ENCODE results near the gene ZNF865. TPM values are rescaled to one million over a fixed set of nuclear protein-coding genes. Genes with fewer than 3 reads are reported as not detected.

ZNF865 gene
- total RNA-seq, 1 donor from 2014 or later, result 16.1 TPM

DNA sequence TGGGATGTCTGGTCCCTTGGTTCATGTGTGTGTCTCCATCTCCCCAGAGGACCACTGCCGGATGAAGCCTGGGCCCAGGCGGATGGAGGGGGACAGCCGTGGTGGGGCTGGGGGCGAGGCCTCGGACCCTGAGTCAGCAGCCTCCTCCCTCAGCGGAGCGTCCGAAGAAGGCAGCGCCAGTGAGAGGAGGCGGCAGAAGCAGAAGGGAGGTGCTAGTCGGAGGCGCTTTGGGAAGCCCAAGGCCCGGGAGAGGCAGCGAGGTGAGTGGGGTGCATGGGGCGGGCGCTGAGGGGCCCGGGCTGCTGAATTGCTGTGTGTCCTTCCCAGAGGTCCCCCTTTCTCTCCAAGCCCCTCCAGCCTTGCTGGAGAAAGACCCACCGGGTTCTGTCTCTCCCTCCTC, 45.8 kb downstream of the ZNF865 start:
- peaks cover 3% of the 10 kb centered on the region for H3K36me3 Mint-ChIP-seq (ENCODE audit: low read depth)
- no peaks in the 10 kb centered on the region for H3K27me3 Mint-ChIP-seq (ENCODE audit: low read depth)
- H3K4me1 Mint-ChIP-seq (ENCODE audit: low read depth), result peaks cover 42% of the 10 kb centered on the region
- H3K9me3 Mint-ChIP-seq (ENCODE audit: low read depth), result no peaks in the 10 kb centered on the region
- TF ChIP-seq, protein P1, sequence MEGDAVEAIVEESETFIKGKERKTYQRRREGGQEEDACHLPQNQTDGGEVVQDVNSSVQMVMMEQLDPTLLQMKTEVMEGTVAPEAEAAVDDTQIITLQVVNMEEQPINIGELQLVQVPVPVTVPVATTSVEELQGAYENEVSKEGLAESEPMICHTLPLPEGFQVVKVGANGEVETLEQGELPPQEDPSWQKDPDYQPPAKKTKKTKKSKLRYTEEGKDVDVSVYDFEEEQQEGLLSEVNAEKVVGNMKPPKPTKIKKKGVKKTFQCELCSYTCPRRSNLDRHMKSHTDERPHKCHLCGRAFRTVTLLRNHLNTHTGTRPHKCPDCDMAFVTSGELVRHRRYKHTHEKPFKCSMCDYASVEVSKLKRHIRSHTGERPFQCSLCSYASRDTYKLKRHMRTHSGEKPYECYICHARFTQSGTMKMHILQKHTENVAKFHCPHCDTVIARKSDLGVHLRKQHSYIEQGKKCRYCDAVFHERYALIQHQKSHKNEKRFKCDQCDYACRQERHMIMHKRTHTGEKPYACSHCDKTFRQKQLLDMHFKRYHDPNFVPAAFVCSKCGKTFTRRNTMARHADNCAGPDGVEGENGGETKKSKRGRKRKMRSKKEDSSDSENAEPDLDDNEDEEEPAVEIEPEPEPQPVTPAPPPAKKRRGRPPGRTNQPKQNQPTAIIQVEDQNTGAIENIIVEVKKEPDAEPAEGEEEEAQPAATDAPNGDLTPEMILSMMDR (IDR thresholded peaks at IDR 0.05), result no peak
- DNase-seq (ENCODE audit: low spot score), result peak; percentile 83
- no peak overlapping the region for H3K27ac Mint-ChIP-seq (ENCODE audit: unreplicated experiment)
- H3K4me3 Mint-ChIP-seq (ENCODE audit: unreplicated experiment), result no peak overlapping the region

DNA sequence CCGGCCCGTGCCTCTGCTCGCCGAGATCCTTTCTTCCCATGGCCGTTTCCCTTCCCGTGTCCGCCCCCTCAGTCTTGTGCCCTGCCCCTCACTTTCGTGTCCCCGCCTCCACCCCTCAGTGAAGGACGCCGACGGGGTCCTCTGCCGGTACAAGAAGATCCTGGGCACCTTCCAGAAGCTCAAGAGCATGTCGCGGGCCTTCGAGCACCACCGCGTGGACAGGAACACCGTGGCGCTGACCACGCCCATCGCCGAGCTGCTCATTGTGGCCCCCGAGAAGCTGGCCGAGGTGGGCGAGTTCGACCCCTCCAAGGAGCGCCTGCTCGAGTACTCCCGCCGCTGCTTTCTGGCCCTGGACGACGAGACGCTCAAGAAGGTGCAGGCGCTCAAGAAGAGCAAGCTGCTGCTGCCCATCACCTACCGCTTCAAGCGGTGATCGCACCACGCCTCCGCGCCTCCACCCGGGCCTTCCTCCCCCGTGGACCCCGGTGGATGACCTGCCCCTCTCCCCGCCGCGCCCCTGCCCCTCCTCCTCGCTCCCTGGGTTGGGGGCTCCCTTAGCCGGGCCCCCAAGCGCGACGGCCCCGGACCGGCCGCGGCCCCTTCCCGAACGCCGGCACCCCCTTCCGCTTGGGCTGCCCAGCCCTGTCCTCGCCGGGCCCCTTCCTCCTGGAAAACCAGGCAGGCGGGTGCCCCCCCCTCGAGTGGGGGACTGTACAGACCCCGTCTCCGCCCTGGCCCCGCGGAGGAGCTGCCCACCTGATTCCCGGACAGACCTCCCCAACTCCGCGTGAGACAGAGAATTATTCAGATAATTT, 47.1 kb downstream of the ZNF865 start:
- H3K9me3 Mint-ChIP-seq (ENCODE audit: low read depth), result no peaks in the 10 kb centered on the region
- no peak overlapping the region for H3K27ac Mint-ChIP-seq (ENCODE audit: unreplicated experiment)
- peaks cover 3% of the 10 kb centered on the region for H3K36me3 Mint-ChIP-seq (ENCODE audit: low read depth)
- H3K27me3 Mint-ChIP-seq (ENCODE audit: low read depth), result no peaks in the 10 kb centered on the region
- no peak overlapping the region for H3K4me3 Mint-ChIP-seq (ENCODE audit: unreplicated experiment)
- TF ChIP-seq, protein P1 (IDR thresholded peaks at IDR 0.05), result no peak
- peak; percentile 94 for DNase-seq (ENCODE audit: low spot score)
- peaks cover 47% of the 10 kb centered on the region for H3K4me1 Mint-ChIP-seq (ENCODE audit: low read depth)

DNA sequence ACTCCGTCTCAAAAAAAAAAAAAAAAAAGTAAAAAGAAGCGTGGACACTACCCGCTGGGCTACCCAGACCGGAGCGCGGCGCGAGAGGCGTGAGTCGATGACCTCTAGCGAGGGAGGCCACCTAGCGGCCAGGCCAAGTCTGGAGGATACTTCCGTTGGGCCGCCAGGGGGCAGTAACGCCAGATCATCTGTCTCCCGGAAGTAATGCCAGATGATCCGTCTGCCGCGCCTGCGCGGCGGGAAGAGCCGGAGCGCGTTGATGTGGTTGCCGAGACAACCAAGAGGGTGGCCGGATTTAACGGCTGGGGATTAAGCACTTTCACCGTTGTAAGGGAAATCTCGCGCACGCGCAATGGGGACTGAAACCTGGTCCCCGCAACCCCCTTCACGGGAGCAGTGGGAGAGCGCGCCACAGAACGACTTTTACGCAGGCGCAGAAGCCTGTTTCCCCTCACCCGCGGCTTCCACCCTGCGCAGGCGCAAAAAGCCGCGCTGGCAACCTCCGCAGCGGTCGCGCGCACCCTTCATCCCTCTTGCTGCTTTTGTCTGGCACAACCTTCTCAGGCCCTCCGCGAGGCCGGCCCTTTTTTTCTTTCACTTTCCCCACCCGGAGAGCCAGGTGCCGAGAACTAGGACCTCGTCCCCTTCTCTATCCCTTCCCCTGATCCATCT, 48.3 kb downstream of the ZNF865 start:
- Mint-ChIP-seq H3K9me3 (ENCODE audit: low read depth) (no peaks in the 10 kb centered on the region), H3K27ac (ENCODE audit: unreplicated experiment) (peak overlapping the region; percentile 100), H3K27me3 (ENCODE audit: low read depth) (no peaks in the 10 kb centered on the region), H3K4me1 (ENCODE audit: low read depth) (peaks cover 52% of the 10 kb centered on the region), H3K36me3 (ENCODE audit: low read depth) (peaks cover 3% of the 10 kb centered on the region), H3K4me3 (ENCODE audit: unreplicated experiment) (peak overlapping the region; percentile 99)
- TF ChIP-seq, protein P1 (IDR thresholded peaks at IDR 0.05), result peak; percentile 100
- DNase-seq (ENCODE audit: low spot score), result peak; percentile 99

DNA sequence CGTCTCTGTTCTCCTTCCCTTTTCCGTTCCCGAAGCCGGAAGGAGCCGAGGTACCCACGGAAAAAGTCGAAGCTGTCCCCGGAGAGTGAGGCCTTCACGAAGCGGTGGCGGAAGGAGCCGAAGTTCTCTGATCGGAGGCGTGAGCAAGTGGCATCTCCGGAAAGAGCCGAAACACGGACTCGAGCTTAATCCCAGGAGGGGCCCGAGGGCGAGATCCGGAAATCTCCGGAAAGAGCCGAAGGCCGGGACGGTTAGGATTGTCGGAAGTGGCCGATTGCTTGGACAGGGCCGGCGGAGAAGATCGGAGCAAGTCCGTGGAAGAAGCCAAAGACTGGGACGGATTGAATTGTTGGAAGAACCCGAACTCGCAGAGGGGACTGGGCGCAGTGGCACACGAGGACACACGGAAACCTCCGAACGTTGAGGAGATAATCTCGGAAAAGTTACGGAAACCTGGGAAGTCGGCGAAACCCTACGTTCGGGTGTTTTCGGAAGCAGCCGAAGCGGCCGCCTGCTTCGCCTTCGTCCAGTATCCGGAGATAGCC, 48.9 kb downstream of the ZNF865 start:
- peak overlapping the region; percentile 100 for H3K27ac Mint-ChIP-seq (ENCODE audit: unreplicated experiment)
- no peaks in the 10 kb centered on the region for H3K27me3 Mint-ChIP-seq (ENCODE audit: low read depth)
- H3K36me3 Mint-ChIP-seq (ENCODE audit: low read depth), result peaks cover 3% of the 10 kb centered on the region
- DNase-seq (ENCODE audit: low spot score), result peak; percentile 99
- no peaks in the 10 kb centered on the region for H3K9me3 Mint-ChIP-seq (ENCODE audit: low read depth)
- peaks cover 48% of the 10 kb centered on the region for H3K4me1 Mint-ChIP-seq (ENCODE audit: low read depth)
- H3K4me3 Mint-ChIP-seq (ENCODE audit: unreplicated experiment), result peak overlapping the region; percentile 99
- TF ChIP-seq, protein P1 (IDR thresholded peaks at IDR 0.05), result no peak

DNA sequence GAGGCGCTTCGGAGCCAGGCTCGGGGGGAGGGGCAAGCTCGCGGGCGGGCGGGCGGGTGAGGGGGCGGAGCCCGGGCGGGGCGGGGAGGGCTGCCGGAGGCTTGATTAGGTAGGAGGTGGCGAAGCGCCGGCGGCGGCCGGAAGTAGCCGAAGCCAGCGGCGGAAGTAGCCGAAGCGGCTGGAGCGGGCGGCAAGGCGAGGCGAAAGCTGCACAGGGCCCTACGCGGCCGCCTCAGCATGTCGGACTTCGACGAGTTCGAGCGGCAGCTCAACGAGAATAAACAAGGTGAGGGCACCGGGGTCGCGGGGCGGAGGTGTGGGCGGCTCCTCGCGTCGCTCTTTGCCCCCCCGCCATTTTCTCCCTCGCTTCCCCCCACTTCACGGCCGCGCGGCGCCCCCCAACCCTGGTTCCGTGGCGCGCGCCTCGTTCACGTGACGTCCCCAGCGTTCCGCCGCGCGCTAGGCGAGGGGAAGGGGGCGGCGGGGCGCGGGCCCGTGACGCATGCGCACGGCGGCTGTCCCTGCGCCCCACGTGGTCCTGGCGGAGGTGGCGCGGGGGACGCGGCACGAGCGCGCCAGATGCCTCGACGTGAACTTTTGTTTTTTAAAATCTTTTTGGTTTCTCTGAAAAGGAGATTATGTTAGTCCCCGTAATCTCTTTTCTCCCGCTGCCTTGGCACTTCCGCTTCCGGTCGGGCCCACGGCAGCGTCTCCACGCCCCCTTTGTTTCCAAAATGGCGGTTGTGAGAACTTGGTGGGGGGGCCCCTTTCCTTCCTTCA, 49.6 kb downstream of the ZNF865 start, which contains the start of gene U2AF2:
Gene U2AF2 (plus strand): TSS at position 168 of the 780 bp plus-strand sequence. CDS start 70 bp downstream, at position 238.
- no peaks in the 10 kb centered on the region for H3K27me3 Mint-ChIP-seq (ENCODE audit: low read depth)
- H3K4me3 Mint-ChIP-seq (ENCODE audit: unreplicated experiment), result peak within 1 kb of the TSS; percentile 99
- peak; percentile 96 for DNase-seq (ENCODE audit: low spot score)
- H3K36me3 Mint-ChIP-seq (ENCODE audit: low read depth), result peaks cover 3% of the 10 kb centered on the region
- TF ChIP-seq, protein P1 (IDR thresholded peaks at IDR 0.05), result peak; percentile 18
- H3K4me1 Mint-ChIP-seq (ENCODE audit: low read depth), result peaks cover 47% of the 10 kb centered on the region
- no peaks in the 10 kb centered on the region for H3K9me3 Mint-ChIP-seq (ENCODE audit: low read depth)
- H3K27ac Mint-ChIP-seq (ENCODE audit: unreplicated experiment), result peak within 1 kb of the TSS; percentile 100

Data from chondrocyte (in vitro differentiated cells).